CD14-positive monocyte (primary cell): Measurements from ENCODE around the gene ITFG2. TPM values are rescaled to one million over a fixed set of nuclear protein-coding genes. Genes with fewer than 3 reads are reported as not detected.
A peak's percentile ranks its signal among the peaks of the same experiment; 100 is the strongest.

Experiments used
- DNase-seq, 3 donors: peaks; one replicate each; pipeline ENCODE4 v3.0.0-alpha.2; 2011 to 2022
- H2AFZ ChIP-seq: 2 replicates; pipeline ENCODE4 v1.6.0; 2012; ENCODE audit warnings: mild to moderate bottlenecking, low read depth, low read length, inconsistent platforms; ENCODE audit not compliant: insufficient read depth, poor library complexity, severe bottlenecking
- H3K27ac ChIP-seq, 2 donors: 1 replicate in 1 of 2; 2 replicates in 1 of 2; pipeline ENCODE4 v1.5.1; 2012 to 2013; ENCODE audit warnings: low read length in 2 of 2, control low read depth in 1 of 2, inconsistent platforms in 1 of 2, low read depth in 1 of 2, mild to moderate bottlenecking in 1 of 2
- H3K27me3 ChIP-seq, 2 donors: one replicate each; pipeline versions ENCODE4 v1.6.0 to v1.6.1; 2011 to 2013; ENCODE audit warnings: low read length in 2 of 2; ENCODE audit not compliant: control insufficient read depth in 2 of 2, insufficient read depth in 2 of 2
- H3K36me3 ChIP-seq, 2 donors: replicated peaks in 1 of 2; 1 replicate in 1 of 2; 2 replicates in 1 of 2; pipeline versions ENCODE4 v1.5.1 to v1.6.1; 2012 to 2013; ENCODE audit warnings: low read length in 2 of 2, control low read depth in 1 of 2, inconsistent platforms in 1 of 2, mild to moderate bottlenecking in 1 of 2; ENCODE audit not compliant: insufficient read depth in 2 of 2, control insufficient read depth in 1 of 2
- H3K4me1 ChIP-seq, 2 donors: 1 replicate in 1 of 2; 2 replicates in 1 of 2; pipeline versions ENCODE4 v1.5.1 to v1.6.1; 2012 to 2013; ENCODE audit warnings: low read length in 2 of 2, control low read depth in 1 of 2, inconsistent platforms in 1 of 2, mild to moderate bottlenecking in 1 of 2, moderate library complexity in 1 of 2; ENCODE audit not compliant: insufficient read depth in 2 of 2, control insufficient read depth in 1 of 2
- H3K4me2 ChIP-seq: replicated peaks from 2 replicates; pipeline ENCODE3; 2012; ENCODE audit warnings: low read length, moderate library complexity, mild to moderate bottlenecking; ENCODE audit not compliant: poor library complexity, severe bottlenecking; ENCODE audit errors: extremely low read depth
- H3K4me3 ChIP-seq, 3 experiments: fragments of 200-600 bp in 1 of 3; sonication (generic) in 1 of 3; replicated peaks in 1 of 3; 1 replicate in 2 of 3; 2 replicates in 1 of 3; pipeline ENCODE4 v1.5.1; 2011 to 2013; ENCODE audit warnings: low read length in 3 of 3, mild to moderate bottlenecking in 3 of 3, control low read depth in 2 of 3, low read depth in 2 of 3, inconsistent platforms in 1 of 3, moderate library complexity in 1 of 3
- H3K79me2 ChIP-seq: 2 replicates; pipeline ENCODE4 v1.6.0; 2012; ENCODE audit warnings: mild to moderate bottlenecking, control low read depth, inconsistent platforms, low read length, moderate library complexity; ENCODE audit not compliant: insufficient read depth
- H3K9ac ChIP-seq: 2 replicates; pipeline ENCODE4 v1.6.0; 2017; ENCODE audit warnings: low read length, mild to moderate bottlenecking; ENCODE audit not compliant: insufficient read depth, poor library complexity, severe bottlenecking
- H3K9me3 ChIP-seq, 2 donors: replicated peaks in 1 of 2; 1 replicate in 1 of 2; 2 replicates in 1 of 2; pipeline versions ENCODE4 v1.5.1 to v1.6.1; 2012 to 2013; ENCODE audit warnings: low read length in 2 of 2, control low read depth in 1 of 2; ENCODE audit not compliant: control insufficient read depth in 1 of 2, insufficient read depth in 1 of 2
- H4K20me1 ChIP-seq: 2 replicates; pipeline ENCODE4 v1.6.0; 2012; ENCODE audit warnings: mild to moderate bottlenecking, low read length, control low read depth, moderate library complexity; ENCODE audit not compliant: insufficient read depth
- H3K27ac Mint-ChIP-seq, 7 donors: one replicate each; pipeline ENCODE4 v1.8.0; 2020; ENCODE audit warnings: mild to moderate bottlenecking in 7 of 7, mixed read lengths in 7 of 7, moderate library complexity in 6 of 7, inconsistent platforms in 2 of 7
- H3K27me3 Mint-ChIP-seq, 3 donors: one replicate each; pipeline ENCODE4 v1.8.0; 2021 to 2022; ENCODE audit warnings: low read depth in 3 of 3, mild to moderate bottlenecking in 3 of 3, mixed read lengths in 3 of 3, moderate library complexity in 3 of 3, inconsistent platforms in 1 of 3
- H3K36me3 Mint-ChIP-seq, 2 donors: one replicate each; pipeline ENCODE4 v1.8.0; 2020; ENCODE audit warnings: mixed read lengths in 2 of 2, inconsistent platforms in 1 of 2, mild to moderate bottlenecking in 1 of 2
- H3K4me1 Mint-ChIP-seq: one replicate; pipeline ENCODE4 v1.8.0; 2020; ENCODE audit warnings: mild to moderate bottlenecking, mixed read lengths
- H3K4me3 Mint-ChIP-seq, 2 donors: one replicate each; pipeline ENCODE4 v1.8.0; 2020; ENCODE audit warnings: mild to moderate bottlenecking in 2 of 2, mixed read lengths in 2 of 2, moderate library complexity in 1 of 2
- H3K9me3 Mint-ChIP-seq, 7 donors: one replicate each; pipeline ENCODE4 v1.8.0; 2020 to 2022; ENCODE audit warnings: mixed read lengths in 7 of 7, mild to moderate bottlenecking in 6 of 7, moderate library complexity in 6 of 7, inconsistent platforms in 2 of 7
- WGBS: methylation state at CpG from one replicate; pipeline ENCODE4 v1.1.5; 2013; ENCODE audit warnings: missing lambda C conversion rate; ENCODE audit not compliant: insufficient coverage; 5-methylcytosine and 5-hydroxymethylcytosine counted together
- intact Hi-C, 2 donors: fragments of 100-400 bp; cut with micrococcal nuclease; formaldehyde crosslinking; loops; one replicate each; pipeline versions ENCODE4 v1.15.0 to v1.15.1; 2023
- polyA plus RNA-seq, 3 donors: library from polyadenylated mRNA; depleted of rRNA in 1 of 3; unstranded in 2 of 3; stranded (reverse) in 1 of 3; fragments of 300-500 nt in 2 of 3; fragments of >200 nt in 1 of 3; fragmentation: Illumina TruSeq in 2 of 3; gene quantifications; 1 replicate in 2 of 3; 2 replicates in 1 of 3; pipeline ENCODE4 v1.2.3, GENCODE V29; 2012 to 2021
- TF ChIP-seq, protein P1 (sequence below): fragments of 200-600 bp; IDR thresholded peaks from one replicate; pipeline ENCODE4 v1.8.0; 2022; ENCODE audit warnings: antibody characterized with exemption, mild to moderate bottlenecking

The ITFG2 gene
- polyA plus RNA-seq, 3 donors, result 19.1 to 51.2 (median 24.0) TPM

DNA sequence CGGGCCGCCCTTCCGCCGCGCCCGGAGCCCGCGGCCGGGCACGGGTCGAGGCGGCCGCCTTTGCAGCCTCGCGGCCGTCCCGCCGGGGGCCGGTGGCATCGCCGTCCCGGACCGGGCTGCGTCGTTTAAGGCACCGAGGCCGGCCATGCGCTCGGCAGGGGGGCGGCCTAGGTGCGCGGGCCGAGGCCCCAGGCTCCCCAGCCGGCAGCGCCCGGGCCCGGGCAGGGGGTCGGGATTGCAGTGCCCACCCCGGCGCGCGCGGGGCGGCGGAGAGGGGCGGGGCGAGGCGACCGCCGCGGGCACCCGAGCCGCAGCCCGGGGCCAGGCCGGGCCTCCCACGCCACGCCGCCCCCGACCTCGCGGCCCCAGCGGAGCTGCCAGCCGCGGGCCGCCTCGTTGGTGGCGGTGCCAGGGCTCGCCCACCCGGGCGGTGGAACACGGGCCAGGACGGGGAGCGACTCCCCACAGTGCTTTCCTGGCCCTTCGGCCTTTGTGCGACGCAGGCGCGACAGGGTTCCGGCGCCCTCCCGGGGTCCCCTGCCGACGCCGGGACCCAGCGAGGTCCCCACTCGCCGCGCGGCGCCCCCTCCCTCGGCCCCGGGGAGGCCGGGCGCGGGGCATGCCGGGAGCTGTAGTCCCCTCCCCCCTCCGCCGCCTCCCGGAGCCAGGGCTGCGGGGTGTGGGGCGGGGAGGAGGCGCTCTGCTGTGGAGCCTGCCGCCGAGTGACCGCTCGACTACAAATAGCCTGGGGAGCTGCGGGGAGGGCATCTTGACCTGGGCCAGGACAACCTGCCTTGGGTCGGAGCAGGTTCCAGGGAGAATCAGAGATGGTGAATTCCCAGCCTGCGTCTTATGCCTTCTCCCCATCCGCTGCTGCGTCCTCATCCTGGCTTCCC lies 16.9 kb upstream of the ITFG2 start:
- DNase-seq, result peak; percentile 21 to 32 (median 24)
- peaks cover 4% of the 10 kb centered on the region for H3K79me2 ChIP-seq
- peaks cover 15 to 28% of the 10 kb centered on the region in 2 donors for H3K4me1 ChIP-seq
- H2AFZ ChIP-seq, result peak overlapping the region; percentile 94
- peak overlapping the region; percentile 67 for H3K9ac ChIP-seq
- Mint-ChIP-seq H3K27ac (peak overlapping the region in 6 of 7 donors; percentile 65 to 84 (median 78)), H3K9me3 (peaks cover 0 to 5% (median 0%) of the 10 kb centered on the region in 7 donors), H3K36me3 (peaks cover 23 to 32% of the 10 kb centered on the region in 2 donors), H3K4me3 (peak overlapping the region; percentile 98 to 99), H3K27me3 (peaks cover 18 to 27% (median 19%) of the 10 kb centered on the region in 3 donors), H3K4me1 (peaks cover 22% of the 10 kb centered on the region)
- H3K4me3 ChIP-seq, result peak overlapping the region; percentile 74 to 95 (median 86)
- no peaks in the 10 kb centered on the region for H3K9me3 ChIP-seq
- peaks cover 10% of the 10 kb centered on the region for H4K20me1 ChIP-seq
- peak overlapping the region in 1 of 2 donors; percentile 36 for H3K27ac ChIP-seq
- TF ChIP-seq, protein P1, sequence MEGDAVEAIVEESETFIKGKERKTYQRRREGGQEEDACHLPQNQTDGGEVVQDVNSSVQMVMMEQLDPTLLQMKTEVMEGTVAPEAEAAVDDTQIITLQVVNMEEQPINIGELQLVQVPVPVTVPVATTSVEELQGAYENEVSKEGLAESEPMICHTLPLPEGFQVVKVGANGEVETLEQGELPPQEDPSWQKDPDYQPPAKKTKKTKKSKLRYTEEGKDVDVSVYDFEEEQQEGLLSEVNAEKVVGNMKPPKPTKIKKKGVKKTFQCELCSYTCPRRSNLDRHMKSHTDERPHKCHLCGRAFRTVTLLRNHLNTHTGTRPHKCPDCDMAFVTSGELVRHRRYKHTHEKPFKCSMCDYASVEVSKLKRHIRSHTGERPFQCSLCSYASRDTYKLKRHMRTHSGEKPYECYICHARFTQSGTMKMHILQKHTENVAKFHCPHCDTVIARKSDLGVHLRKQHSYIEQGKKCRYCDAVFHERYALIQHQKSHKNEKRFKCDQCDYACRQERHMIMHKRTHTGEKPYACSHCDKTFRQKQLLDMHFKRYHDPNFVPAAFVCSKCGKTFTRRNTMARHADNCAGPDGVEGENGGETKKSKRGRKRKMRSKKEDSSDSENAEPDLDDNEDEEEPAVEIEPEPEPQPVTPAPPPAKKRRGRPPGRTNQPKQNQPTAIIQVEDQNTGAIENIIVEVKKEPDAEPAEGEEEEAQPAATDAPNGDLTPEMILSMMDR, result no peak
- intact Hi-C loops, result loop anchor here (2.0 to 5.0 kb wide), 2 partner anchors 17 to 77 kb away; partner anchors contain the start of gene ITFG2 (in 1 of the 2)
- peak overlapping the region; percentile 99 for H3K4me2 ChIP-seq
- H3K36me3 ChIP-seq, result peaks cover 20 to 33% of the 10 kb centered on the region in 2 donors
- under 1% methylated on average over 98 of the region's 111 CpGs for WGBS
- peaks cover 8 to 22% of the 10 kb centered on the region in 2 donors for H3K27me3 ChIP-seq

DNA sequence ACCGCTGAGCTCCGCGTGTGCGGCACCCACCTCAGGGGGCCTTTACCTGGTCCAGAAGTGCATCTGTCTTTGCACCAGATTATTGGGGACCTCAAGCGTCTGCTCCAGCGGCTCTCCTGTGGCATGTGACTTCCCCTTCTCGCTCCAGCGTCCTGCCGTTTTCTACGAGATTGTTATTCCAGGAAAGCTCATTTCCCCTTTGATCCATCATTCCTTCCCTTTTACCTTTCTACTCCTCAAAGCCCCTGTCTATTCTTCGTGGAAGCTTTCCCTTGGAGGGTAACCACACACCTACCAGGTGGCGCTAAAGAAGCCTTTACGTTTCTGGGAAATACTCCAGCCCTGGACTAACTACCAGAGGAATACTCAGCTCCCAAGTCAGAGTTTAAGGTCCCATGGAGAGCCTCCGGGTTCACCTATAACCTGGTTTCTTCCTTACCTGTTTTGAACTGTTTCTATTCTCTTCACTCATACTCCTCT lies 16.2 kb upstream of the ITFG2 start:
- H3K9me3 Mint-ChIP-seq, result peaks cover 0 to 5% (median 0%) of the 10 kb centered on the region in 7 donors
- Histone ChIP-seq H3K27ac (peak overlapping the region in 1 of 2 donors; percentile 36), H2AFZ (peak overlapping the region; percentile 81), H3K4me3 (peak overlapping the region; percentile 74 to 95 (median 86)), H3K27me3 (peaks cover 8 to 22% of the 10 kb centered on the region in 2 donors), H3K4me1 (peaks cover 15 to 28% of the 10 kb centered on the region in 2 donors), H3K9me3 (no peaks in the 10 kb centered on the region), H3K4me2 (peak overlapping the region; percentile 99), H4K20me1 (peaks cover 10% of the 10 kb centered on the region), H3K36me3 (peaks cover 27 to 40% of the 10 kb centered on the region in 2 donors), H3K79me2 (peaks cover 4% of the 10 kb centered on the region), H3K9ac (peak overlapping the region; percentile 67)
- TF ChIP-seq, protein P1, result no peak
- WGBS, result 1% methylated on average over 13 of the region's 14 CpGs
- peaks cover 19 to 27% (median 19%) of the 10 kb centered on the region in 3 donors for H3K27me3 Mint-ChIP-seq
- intact Hi-C loops, result loop anchor here in 1 of 2 donors (5.0 kb wide), 1 partner anchor 76 kb away; no protein-coding TSS in a partner anchor
- H3K4me3 Mint-ChIP-seq, result peak overlapping the region; percentile 98 to 99
- DNase-seq, result peak in 1 of 3 donors; percentile 14
- H3K36me3 Mint-ChIP-seq, result peaks cover 30 to 38% of the 10 kb centered on the region in 2 donors
- H3K4me1 Mint-ChIP-seq, result peaks cover 22% of the 10 kb centered on the region
- peak overlapping the region in 6 of 7 donors; percentile 65 to 84 (median 78) for H3K27ac Mint-ChIP-seq
